ENCODE data around the gene SH3RF3.

DNA sequence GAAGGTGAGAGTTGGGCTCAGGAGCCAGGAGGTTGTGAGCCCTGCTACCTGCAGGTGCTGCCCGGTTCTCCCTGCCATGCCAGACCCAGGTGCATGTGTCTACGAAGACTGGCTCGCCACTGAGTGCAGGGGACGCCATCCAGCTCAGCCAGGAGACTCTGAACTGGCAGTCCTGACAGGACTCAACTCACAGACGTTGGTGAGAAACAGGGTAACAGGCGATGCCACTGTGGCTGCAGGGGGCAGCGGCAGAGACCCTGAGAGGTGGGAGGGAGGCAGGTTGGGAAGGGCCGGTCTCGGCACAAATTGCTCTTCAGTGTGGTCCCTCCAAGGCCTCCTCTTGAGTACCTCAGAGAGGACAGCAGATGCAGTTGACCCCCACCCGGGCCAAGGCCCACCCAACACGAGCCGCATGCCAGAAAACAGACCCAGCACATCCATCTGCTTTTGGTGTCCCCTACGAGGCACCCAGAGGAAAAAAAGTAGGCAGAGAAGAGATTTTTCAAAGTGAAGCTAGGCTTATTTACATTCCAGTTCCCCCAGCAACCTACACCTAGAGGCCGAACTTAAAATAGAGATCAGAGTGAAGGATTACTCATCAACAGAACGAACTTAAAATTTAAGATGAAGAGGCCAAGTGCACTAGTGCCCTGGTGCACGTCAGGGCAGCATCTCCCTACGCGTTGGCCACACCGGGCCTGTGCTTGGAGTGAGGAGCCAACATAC, 300.0 kb downstream of the SH3RF3 start:
- TF ChIP-seq, protein P1, sequence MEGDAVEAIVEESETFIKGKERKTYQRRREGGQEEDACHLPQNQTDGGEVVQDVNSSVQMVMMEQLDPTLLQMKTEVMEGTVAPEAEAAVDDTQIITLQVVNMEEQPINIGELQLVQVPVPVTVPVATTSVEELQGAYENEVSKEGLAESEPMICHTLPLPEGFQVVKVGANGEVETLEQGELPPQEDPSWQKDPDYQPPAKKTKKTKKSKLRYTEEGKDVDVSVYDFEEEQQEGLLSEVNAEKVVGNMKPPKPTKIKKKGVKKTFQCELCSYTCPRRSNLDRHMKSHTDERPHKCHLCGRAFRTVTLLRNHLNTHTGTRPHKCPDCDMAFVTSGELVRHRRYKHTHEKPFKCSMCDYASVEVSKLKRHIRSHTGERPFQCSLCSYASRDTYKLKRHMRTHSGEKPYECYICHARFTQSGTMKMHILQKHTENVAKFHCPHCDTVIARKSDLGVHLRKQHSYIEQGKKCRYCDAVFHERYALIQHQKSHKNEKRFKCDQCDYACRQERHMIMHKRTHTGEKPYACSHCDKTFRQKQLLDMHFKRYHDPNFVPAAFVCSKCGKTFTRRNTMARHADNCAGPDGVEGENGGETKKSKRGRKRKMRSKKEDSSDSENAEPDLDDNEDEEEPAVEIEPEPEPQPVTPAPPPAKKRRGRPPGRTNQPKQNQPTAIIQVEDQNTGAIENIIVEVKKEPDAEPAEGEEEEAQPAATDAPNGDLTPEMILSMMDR (optimal IDR thresholded peaks at IDR 0.05 in 1 of 3, IDR thresholded peaks at IDR 0.05 in 1 of 3, conservative IDR thresholded peaks at IDR 0.05 in 1 of 3; ENCODE audit: extremely low read depth in 1 of 3, insufficient read depth in 2 of 3, low read length in 3 of 3) = peak in 1 of 3 experiments; percentile 7
- no peak for TF ChIP-seq EZH2 (IDR thresholded peaks at IDR 0.05; ENCODE audit: low read length)

All from keratinocyte (primary cell).